AG20443 (cell line): ENCODE measurements around the gene TUBA1B.
A peak's percentile ranks its signal among the peaks of the same experiment; 100 is the strongest.

Experiments
- DNase-seq: peaks from one replicate; pipeline ENCODE4 v3.0.0; 2012; ENCODE audit warnings: low spot score, mixed read lengths

Gene TUBA1B

GRCh38 chr12:49126852-49127763, 4.1 kb downstream of the TUBA1B start:
- no peak for DNase-seq

GRCh38 chr12:49121047-49121696, 10.0 kb downstream of the TUBA1B start:
- DNase-seq, result peak; percentile 79

- no peak for DNase-seq
These were observed 20.0 kb downstream of the TUBA1B start for GRCh38 chr12:49111206-49111605.

DNA sequence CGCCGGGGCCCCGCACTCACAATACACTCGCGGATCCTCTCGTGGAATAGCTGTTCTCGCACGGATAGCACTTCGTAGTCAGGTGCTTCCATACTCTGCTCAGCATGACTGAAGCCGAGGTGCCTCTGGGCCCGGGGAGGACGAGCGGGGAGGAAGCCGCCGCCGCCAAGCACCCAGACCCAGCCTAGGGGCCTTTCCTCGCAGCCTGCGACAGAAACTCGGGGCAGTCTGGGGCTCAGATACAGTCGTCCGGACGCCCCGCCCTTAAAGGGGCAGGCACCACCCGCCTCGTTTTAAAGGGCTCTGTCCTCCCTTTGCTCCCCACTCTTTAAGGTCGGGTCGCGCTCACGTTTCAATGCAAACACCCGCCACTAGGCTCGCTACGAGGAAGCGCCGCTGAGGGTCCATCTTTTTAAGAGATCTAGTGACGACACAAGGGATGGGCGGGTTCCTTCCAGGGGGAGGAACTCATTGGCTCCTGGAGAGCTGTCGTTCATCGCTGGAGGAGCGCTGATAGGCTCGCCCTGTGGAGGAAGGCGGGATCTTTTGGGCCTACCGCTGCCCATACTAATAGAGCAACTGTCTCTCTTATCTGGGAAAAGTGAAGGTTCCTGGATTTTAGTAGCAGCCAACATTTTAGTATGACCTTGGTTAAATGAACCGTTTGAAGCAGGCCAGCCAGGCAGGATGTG, 20.6 kb downstream of the TUBA1B start, which contains the start of gene LMBR1L:
Gene LMBR1L (minus strand): TSS at position 384 of the 692 bp plus-strand sequence. CDS start 292 bp downstream, at position 92.
- peak; percentile 98 for DNase-seq

DNA sequence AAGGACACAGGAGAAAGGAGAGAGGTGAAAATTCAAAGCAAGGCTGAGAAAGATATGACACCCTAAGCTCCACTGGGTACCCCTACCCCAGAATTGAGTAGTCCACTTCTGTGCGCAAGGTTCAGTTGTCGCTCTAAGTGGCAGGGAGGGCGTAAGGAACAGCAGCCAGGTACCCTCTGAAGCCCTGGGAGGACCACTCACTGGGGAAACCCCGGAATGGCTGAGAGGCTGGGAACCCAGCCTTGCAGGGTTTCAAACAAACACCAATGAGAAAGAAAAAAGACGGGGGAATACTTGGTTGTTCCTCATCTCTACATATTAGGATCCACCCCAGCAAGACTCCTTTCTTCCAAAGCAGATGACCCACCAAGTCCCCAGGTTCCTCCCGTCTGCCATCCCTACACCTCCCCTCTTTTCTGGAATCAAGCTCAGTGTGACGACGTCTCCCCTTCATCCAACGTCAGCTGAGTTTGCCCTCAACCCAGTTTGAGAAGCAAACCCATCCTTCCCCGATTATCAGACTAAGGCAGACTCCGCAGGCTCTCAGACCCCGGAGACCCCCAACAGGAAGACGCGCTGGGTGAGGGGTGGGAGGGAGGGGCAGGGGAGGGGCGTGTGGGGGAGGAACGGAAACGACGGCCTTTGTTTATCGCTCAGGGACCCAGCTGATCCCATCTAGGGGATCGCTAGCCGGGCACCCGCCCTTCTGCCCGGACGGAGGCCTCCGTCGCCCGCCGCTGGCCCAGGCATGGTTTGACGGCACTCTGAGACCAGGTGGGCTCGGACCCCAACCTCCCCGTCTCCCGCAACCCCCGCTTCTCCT, 21.3 kb downstream of the TUBA1B start:
- peak; percentile 36 for DNase-seq

DNA sequence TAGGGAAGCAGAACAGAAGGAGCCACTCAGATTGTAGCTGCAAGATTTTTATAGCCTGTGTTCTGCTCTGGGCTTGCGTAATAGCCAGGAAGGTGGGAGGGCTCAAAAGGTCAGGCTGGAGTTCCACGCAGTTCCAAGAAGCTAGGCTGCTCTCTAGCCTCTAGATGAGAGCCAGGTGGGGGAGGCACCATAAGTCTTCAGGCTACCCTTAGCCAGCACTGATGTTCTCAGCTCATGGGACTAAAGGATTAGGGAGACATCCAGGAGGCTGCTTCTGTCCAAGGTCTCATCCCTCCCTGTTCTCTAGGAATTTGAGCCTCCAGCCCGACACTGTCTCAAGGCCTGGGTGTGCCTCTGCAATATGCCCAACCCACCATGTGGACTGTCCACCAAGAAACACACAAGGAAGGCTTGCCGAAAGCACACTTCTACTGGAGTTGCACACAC, 22.2 kb downstream of the TUBA1B start:
- DNase-seq, result peak; percentile 63

DNA sequence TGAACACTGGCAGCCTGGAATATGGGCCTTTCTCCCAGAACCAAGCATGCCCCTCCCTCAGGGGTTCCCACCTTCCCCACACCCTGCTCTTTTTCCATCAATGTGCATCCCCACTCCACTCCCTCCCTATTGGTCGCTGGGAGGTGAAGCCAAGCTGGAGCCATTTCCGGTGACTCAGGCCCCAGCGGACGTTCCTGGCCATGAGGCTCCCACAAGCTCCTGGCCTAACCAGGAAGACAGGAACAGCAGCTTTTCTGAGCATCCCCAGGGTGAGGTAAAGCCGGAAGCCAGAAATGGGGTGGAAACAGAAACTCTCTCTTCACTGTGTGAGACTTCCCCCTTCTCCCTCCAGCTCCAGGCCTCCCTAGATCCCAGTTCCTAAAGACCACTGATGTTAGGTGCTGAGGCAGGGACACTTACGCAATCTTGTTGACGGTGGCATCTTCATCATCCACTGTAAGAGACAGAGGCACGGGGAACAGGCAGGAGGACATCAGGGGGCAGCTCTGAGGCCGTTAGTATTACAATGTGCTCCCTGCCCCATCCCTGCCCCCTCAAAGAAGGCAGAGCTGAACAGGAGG, 25.6 kb downstream of the TUBA1B start:
- no peak for DNase-seq

DNA sequence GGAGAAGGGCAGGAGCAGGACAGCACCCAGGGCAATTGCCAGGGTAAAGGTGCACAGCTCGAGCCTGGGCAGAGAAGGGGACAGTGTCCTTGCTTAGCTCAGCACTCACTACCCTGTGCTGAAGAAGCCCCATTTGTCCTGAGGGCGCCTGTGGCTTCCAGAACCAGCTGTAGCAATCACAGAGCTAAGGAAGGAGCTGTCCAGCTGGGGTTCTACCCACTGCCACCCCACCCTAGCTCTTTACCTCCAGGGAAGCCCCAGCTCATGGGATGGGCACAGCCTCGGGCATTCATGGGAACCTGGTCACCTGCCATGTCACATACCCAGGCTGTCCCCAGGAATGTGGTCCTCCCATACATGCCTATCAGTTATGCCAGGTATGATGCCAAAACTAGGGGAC, 26.4 kb downstream of the TUBA1B start:
- DNase-seq, result no peak

DNA sequence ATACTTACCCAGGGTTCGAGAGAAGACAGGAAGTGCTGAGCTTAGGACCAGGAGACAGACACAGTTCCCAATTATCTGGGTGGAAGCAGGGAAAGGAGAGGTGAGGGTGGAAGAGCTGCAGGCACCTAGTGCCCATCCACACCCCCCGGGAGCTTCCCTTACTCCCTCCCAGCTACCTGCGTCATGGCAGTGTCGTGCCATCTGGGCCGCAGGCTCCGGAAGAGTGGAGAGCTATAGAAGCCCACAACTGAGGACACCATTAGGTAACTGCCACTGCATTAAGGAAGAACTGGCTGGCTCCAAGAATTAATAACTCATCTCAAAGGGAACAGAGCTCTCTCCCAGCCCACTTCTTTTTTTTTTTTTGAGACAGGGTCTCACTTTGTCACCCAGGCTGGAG, 30.8 kb downstream of the TUBA1B start:
- DNase-seq, result no peak

- no peak for DNase-seq
These were observed 32.5 kb downstream of the TUBA1B start for GRCh38 chr12:49098703-49099102.

DNA sequence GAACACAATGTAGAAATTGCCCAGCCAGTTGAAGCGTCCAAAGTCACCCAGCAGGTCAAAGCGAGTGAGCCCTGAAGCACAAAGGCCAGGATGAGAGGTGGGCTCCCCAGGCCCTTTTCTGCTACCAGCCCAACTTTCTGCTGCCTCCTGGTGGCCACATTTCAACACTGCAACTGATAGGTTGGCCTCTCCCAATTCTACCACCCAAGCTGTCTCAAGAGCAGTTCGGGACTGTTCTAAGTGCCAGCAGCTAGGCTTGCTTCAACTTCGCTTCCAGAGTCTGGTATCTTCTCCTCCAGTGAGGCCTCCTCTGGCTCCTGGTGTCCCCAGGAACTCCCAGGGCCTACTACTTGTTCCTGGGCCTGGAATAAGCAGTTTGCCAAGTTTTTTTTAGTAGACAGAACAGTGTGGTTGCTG, 33.2 kb downstream of the TUBA1B start:
- peak; percentile 69 for DNase-seq

DNA sequence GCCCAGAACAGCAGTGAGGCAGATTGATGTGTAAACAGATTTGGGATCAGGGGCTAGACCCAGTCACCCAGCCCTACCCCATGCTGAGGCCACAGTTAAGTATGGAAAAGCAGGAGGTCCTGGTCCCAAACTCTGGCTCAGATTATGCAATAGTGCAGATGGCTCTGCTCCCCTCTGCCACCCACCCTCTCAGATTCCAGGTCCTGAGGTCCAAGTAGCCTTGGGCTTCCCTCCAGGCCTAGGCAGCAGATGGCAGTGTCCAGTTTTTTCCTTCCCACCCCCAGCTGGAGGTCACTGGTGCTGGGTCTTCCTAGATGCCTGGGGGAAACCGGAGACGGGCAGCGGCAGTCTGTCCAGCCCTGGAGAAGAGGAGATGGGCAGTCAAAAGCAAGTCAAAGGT, 33.8 kb downstream of the TUBA1B start:
- DNase-seq, result no peak

DNA sequence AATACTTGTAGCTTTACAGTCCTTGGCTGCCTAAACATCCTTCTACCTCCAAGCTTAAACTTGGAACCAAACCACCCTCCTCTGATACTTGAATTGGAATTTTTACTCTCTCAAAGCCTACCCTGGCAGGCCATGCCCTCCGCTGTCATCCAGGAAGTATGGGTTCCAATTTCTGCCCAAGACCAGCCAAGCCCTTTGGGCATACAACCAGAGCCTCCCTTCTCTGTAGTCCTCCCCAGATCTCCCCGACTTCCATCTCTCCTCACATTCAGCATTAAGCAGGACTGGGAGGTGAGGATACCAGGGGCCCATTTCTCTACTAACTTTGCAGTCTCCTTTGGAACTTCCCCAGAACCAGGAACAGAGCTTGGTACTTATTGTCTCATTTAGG, 36.2 kb downstream of the TUBA1B start:
- DNase-seq, result no peak

- DNase-seq, result peak; percentile 56
These were observed 36.8 kb downstream of the TUBA1B start, which contains the start of gene DHH for GRCh38 chr12:49094160-49094974. Gene DHH, minus strand, starts transcription at chr12:49094801. Its CDS starts 289 bp downstream, at chr12:49094512.

DNA sequence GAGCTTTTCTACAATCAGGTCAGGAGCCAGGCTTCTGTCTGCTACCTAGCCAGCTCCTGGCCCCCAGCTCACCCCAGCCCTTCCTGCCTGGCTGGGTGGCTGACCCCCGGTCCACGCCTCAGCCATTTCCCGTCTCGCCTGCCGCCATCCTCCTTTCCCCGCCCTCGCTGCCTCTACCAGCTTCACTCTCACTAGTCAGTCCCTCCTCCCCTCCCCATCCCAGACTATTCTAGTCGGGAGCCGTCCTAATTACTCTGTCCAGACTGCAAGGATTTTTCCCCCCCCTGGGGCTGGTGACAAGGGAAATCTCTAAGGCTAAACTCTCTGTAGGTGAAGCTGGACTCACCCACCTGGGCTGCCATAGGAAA, 37.4 kb downstream of the TUBA1B start:
- peak; percentile 30 for DNase-seq

- DNase-seq, result no peak
These were observed 38.3 kb downstream of the TUBA1B start for GRCh38 chr12:49092816-49093406.

DNA sequence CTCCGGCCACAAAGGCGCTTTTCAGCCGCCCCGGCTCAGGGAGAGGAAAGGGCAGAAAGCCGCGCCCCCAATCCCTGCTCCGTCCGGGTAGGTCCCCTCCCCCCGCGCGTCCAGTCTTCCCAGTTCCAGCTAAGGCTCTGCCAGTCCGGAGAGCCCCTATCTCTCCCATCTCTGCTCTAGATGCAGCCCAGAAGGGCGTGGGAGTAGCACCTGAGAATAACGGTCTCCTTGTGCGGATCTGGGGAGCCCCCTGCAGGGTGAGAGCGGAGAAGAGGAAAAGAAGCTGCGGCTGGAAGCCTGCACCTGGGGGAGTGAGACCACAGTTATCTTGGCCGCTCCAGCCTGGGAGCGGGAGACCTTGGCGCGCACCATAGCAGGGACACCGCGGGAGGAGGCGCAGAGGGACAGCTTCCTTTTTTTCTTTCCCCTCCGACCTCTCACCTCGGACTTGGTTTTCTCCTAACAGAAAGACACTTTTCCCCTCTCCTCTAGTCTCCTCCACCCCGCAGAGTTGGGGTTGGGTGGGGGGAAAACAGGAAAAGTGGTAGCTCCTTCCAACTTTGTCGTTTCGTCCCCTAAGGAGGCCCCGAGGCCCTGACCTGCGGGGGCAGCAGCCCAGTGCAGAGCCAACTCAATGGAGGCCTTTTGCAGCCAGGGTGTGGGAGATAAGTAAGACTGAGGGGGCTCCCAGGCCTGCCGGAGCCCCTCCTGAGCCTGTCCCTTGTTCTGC, 38.9 kb downstream of the TUBA1B start:
- DNase-seq, result peak; percentile 73

GRCh38 chr12:49091836-49092085, 39.4 kb downstream of the TUBA1B start:
- DNase-seq, result no peak

DNA sequence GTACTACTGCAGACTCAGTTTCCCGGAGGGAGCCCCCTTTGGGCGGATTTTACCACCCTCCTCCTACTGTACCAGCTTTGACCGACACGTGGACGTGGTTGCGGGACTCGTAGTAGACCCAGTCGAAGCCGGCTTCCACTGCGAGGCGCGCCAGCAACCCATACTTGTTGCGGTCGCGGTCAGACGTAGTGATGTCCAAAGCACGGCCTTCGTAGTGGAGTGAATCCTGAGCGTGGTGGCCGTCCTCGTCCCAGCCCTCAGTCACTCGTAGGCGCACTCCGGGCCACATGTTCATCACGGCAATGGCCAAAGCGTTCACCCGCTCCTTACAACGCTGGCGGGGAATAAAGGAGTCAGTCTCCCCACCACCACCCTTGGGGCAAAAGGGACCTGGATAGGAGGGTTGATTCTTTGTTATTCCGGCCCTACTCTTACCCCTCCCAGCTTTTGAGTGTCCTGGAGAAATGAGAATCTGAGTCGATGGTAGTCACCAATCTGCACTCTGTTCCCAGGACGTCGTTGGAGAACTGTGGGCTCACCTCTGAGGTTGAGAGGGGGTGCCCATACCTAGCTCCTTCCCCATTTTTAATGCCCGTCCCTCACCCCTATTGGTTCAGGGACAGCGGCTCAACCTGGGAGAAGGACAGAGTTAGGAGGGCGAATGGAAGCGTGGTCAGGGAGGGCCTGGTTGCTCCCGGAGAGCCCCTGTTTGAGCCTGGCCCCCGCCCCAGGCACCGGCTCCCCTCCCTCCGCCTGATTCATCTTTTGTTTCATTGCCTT, 39.9 kb downstream of the TUBA1B start:
- no peak for DNase-seq
